Stimulated activated CD8-positive, alpha-beta memory T cell treated with anti-CD3 and anti-CD28 coated beads, Interleukin-4, amount 100 ng/mL, for 4 hours (primary cell): Measurements from ENCODE around the gene PRSS12.
"Not testable (repeated sequence)": the region's sequence is repeated elsewhere in the genome, so short reads cannot be mapped to it uniquely, and the experiment has no call there.

Source experiments
- DNase-seq, 2 donors: peaks; one replicate each; pipeline ENCODE4 v3.0.0-alpha.2; 2020; ENCODE audit warnings: low read depth in 2 of 2, low spot score in 1 of 2

Gene PRSS12

DNA sequence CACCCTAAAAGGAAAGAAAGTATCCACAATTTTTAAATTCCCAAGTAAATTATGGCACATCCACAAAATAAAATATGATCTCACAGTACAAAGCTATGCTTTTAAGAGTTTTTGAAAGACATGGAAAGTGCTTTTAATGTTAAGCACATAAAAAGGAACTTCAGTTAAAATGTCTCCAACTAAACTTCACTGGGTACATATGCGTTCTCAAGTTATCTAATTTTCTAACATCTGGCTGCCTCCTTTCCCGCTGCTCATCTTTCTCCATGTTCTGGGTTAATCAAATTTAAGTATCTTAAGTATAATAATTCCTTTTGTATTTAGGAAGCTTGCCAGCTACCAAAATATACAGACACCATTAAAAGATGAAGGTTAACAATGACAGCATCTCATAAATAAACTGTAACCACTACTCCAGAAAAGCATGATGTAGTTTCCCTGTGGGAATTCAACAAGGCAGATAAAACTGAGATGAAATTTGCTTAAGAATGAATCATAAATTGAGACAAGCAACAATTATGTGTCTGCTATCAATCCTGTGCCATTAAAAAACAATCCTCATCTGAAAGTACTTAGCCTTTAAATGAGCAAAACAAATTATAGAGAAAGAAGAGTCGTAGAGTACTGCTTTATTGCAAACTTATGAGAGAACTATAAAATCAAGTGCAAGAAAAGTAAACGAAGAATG is 25.1 kb downstream of the PRSS12 start:
- DNase-seq = no peak

DNA sequence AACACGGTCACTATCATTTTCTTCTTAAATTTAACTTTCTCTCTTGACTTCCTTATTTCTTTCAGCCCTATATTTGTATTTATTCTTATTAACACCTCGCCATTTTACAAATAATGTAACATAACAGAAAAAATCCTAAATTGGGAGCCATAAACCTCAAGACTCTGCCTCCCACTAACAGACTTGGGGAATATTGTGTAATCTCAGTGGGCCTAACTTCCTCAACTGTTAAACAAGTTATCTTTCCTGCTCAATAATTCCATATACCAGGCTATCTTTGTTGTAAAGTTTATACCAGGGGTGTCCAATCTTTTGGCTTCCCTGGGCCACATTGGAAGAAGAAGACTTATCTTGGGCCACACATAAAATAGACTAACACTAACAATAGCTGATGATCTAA is 26.2 kb downstream of the PRSS12 start:
- no peak for DNase-seq

DNA sequence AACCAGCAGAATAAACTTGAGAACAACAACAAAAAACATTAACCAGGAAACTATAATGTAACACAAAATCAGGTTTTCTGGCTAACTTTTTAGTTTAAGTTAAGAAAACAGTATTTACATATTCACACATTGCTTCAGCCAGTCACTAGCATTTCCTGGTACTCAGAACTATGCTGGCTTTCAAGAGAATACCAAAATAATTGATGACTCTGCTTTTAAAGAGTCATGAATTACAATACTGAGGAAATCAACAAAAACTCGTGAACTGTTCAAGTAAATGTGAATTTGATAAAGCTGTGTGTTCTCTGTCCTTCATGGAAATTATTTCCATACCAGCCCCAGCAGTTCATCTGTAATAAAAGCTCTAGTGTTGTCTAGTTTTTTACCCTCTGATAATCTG is 27.4 kb downstream of the PRSS12 start:
- no peak for DNase-seq

DNA sequence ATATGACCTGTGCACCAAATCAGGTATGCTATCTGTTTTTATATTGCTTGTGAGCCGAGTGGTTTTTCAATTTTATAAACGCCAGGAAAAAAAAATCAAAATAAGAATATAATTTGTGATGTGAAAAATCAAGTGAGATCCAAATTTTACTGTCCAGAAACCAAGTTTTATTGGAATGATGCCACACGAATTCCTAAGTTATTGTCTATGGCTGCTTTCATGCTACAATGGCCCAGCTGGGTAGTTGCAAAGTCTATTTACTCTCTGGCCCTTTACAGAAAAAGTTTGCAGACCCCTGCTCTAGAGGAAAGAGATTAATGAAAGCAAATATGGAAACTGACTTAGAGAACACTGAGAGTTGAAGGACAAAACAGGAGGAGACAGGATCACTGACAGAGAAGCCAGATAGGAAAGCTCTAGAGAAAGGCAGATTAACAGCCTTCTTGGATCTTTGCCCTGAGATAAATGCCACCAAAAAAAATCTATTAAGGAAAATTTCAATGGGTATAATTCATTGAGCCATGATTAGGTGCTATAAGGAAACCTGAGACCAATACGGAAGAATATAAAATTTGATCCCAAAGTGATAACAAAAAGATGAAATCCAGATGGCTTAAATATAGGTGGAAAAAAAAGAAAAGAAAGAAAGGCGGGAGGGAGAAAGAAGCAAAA is 29.8 kb downstream of the PRSS12 start:
- DNase-seq = no peak

DNA sequence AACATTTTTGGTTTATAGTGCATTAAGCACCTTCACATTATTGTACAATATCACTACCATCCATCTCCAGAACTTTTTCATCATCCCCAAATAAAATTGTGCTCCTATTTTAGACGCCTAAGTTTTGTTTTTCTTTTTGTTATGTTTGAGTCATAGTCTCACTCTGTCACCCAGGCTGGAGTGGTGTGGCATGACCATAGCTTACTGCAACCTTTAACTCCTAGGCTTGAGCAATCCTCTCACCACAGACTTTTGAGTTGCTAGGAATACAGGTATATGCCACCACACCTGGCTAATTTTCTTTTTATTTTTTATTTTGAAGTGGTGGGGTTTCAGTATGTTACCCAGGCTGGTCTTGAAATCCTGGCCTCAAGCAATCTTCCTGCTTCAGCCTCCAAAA is 33.9 kb downstream of the PRSS12 start:
- DNase-seq = no peak

DNA sequence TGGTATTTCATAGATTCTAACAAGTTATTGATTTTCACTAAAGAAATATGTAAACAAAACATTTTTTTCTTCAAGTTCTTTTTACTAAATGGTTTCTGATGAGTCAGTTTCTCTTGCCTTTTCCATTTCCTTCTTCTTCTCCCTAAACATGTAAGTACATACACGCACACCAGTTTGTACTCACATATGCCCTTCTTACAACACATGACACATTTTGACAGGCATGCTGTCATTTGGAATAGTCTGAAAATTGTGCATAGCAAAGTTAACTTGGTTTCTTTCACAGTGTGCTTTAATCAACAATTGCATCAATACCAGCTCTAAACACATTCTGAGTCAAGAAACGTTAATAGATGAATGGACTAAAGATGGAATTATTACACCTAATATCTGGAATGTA is 35.1 kb downstream of the PRSS12 start:
- DNase-seq = no peak

DNA sequence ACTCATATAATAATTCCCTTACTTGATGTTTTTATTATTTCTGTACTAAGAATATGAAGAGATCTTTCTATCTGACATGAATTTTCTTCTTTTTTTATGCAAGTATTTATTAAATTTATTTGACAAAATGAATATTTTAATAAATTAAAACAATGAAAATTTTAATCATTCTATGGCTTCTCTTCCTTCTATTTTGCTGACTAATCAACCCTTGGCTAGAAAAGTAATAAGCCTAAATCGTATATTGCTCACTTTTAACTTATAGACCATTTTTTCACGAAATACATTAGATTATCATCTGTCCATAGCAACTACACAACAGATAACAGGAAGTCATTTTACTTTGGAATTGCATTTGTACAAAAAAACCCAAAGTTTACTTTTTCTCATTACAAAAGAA is 38.6 kb downstream of the PRSS12 start:
- DNase-seq = no peak

DNA sequence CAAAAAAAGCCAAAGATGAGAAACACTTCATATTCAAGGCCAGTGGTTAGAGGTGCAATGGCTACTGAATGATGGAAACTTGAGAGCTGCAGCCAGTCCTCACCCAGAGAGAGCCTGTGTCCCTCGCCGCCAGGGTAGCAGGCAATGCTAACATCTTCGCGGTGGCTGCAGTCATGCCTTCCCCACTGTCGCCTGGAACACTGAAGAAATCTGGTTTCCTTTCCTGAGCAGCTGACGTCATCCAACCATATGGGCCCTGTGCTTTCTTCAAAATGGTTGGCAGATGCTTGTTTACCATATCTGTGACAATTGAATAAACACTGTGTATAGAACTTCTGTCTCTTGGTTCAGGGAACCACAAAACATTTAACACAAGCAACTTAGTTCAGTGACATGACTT is 39.7 kb downstream of the PRSS12 start:
- no peak for DNase-seq

DNA sequence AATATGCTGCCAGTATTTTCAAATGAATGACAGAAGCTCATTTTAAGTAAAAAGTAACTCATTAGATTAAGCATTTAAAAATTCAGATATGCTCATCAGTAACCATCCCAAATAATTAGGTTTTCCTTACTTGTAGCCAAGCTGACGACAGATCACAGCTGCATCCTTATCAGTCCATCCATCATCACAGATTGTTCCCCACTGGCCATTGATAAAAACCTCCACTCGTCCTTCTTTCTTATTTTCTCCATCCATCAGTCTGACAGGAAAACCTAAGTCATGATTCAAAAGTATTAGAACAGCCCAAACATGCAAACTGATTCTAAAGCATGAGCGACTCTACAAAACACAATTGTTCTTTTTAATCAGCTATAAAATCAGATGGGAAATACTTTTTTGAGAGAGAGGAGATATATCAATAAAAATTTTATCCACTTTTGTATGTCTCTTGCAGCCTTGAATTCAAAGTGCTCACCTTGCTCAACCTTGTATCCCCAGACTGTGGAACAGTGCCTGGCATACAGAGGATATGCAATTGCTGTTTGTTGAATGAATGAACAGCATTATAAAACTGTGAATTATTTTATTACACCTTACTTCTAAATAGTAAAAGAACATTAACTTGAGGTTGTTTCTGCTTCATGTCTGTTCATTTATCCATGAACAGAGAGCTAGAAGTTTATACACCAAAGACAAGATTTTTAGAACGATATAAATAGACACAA is 44.3 kb downstream of the PRSS12 start:
- DNase-seq = no peak

DNA sequence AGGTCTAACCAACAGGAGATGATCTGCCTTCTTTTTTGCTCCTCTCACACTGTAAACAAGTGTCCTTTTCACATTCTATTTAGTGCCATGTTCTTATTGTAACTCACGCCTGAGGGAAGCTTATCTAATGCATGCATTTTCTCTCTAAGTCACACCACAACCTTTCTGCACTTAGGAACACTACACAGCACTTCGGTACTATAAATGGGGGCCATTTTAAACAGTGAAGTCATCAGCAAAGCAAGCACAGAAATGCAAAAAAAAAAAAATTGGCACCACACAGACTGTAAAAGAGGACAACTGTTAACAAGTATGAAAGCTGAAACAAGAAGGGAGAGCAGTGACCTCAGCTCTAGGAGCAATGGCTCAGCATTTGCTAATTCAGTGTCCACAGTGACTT is 45.2 kb downstream of the PRSS12 start:
- DNase-seq = no peak

DNA sequence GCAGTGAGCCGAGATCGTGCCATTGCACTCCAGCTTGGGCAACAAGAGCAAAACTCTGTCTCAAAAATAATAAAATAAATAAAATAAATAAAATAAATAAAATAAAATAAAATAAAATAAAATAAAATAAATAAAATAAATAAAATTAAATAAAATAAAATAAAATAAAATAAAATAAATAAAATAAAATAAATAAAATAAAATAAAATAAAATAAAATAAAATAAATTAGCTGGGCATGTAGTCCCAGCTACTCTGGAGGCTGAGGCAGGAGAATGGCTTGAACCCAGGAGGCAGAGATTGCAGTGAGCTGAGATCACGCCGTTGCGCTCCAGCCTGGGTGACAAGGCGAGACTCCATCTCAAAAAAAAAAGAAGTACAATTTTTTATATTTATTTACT is 53.2 kb downstream of the PRSS12 start:
- not testable (repeated sequence) for DNase-seq

DNA sequence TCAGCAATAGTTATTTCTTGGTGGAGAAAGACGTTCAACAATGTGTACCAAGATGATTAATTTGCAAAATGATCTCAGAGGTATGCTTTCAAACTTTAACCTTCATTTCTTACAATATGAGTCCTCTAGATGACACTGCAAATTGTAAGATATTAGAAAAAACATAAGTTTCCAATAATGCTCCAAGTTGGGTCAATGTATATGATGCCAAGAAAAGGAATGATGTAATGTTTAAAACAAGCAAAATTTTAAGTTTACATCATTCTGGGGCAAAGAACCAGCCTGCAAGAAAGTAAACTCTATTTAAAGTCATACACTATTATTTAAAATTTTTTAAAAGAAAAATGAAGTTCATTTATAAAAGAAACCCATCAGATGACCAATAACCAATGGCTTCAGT is 56.1 kb downstream of the PRSS12 start:
- no peak for DNase-seq

DNA sequence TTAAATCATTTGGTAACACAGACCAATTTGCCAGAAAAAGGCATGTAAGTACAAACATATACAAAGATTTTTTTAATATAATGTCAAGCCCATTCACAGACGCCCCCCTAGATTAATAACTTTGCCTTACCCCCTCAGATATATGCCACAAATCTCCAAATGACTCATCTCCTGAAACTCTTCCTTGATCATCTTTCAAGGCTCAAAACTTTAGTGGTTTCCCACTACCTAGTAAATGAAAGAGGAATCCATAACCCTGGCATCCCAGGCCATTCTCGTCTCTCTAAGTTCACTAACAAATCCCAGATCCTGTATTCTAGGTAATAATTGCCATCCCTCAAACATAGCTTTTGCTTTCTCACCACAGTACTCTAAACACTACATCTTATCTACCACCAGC is 61.9 kb downstream of the PRSS12 start:
- DNase-seq = no peak

DNA sequence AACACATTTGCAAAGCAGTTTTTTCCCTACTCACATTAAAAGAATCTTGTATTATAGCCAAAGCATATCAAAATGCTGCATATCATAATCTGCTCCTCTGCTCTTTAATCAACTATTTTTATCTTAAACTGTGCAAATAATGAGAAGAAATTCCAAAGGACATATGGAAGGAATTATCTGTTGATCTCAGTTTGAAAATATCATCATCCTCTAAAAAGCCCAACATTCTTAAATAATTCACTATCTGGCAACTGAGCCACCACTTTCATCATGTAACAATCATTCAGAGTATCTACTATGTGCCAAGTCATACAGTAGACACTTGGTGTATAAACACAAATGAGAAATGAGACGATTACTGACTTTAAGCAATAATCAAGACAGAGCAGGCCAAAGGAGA is 63.0 kb downstream of the PRSS12 start:
- no peak for DNase-seq

DNA sequence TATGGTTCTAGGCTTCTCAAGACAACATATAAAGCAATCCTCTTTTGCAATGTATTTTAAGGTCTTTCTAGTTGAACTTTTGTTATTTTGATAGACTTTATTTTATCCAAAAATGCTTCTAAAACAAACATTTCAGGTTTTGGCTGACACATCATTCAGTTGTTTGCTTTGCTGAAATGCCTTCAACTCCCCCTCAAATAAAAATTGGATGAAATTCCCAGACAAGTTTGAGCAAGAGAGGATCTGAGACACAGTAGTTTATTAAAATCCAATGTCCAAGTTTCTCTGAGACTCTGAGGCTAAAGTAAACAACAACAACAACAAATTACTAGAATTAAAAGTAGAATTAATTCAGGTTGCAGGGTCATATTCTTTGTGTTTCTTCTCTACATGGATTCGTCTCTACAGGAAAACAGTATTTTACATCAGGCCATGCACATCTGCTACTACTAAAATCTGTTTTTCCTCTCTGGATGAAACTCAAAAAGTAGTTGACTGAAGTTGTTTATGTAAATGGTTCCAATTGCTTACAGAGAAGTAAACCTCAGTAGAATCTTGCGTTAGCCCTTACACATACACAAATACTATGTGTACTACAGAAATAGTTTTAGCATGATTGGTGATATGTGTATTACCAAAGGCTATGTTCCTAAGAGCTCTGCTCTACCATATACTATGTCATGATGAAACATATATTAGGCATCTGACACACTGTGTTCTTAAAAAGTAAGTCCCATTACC is 64.9 kb downstream of the PRSS12 start:
- no peak for DNase-seq

DNA sequence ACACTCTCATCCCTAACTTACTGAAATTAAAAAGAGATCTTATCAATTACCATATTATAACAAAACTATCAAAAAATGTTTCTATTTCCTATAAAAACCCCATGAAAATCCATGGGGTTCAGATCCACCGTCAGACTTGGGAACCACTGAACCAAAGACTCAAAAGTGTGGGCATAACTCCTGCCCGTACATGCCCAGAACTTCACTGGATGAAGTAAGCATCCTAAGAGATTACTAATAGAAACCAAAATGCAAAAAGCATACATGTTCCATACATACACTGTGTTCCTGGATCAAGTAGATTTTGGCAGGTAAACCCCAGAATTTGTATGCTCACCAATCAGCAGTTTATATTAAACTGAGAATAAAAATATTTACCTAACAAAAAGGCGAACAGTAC is 66.1 kb downstream of the PRSS12 start:
- DNase-seq = no peak

DNA sequence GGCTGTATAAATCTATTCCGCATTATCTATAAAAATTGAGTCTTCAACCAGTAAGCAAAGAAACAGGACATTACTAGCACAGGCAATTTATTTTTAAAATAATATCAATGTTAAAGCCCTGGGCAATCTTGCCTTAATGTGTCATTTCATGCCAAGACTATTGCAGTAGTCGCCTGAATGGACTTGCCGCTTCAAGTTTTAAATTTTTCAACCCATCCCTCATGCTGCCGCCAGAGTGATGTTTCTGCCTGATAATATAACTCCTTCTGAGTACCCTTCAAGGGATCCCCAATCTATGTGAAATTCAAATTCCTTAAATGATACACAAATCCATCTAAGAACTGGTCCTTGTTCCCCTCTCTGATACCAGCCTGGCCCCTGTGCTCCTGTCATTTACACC is 66.9 kb downstream of the PRSS12 start:
- no peak for DNase-seq

DNA sequence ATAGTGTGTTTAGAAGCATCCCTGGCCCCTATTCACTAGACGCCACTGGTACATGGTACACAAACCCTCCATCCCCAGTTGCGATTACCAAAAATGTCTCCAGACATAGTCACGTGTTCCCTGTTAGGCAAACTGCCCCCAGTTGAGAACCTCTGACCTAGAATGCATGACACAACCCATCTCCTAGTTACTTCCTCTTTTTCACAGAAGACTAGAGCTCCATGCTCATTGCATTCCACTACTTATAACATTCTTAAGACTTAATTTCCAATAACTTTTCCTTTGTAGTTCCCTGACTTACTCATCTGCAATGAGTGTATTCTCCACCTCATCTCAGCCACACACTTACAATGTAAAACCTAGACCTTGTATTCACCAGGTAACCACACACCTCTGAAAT is 68.6 kb downstream of the PRSS12 start:
- no peak for DNase-seq

DNA sequence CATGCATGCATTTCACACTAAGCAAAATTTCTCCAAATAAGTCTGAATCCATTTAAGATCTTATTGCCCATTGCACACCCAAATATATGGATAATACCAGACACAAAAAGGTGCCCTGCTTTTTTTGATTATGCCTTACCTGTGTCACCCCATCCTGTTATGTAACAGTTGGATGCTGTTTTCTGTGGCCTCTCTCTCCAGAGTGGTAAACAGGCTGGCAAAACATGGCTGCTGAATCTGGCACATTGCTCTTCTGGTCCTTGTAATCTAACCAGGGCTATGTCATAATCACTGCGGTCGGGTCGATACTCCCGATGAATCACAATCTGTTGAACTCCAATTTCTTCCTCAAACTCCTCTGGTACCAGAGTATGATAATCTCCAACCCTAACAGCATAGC is 70.1 kb downstream of the PRSS12 start:
- DNase-seq = no peak

DNA sequence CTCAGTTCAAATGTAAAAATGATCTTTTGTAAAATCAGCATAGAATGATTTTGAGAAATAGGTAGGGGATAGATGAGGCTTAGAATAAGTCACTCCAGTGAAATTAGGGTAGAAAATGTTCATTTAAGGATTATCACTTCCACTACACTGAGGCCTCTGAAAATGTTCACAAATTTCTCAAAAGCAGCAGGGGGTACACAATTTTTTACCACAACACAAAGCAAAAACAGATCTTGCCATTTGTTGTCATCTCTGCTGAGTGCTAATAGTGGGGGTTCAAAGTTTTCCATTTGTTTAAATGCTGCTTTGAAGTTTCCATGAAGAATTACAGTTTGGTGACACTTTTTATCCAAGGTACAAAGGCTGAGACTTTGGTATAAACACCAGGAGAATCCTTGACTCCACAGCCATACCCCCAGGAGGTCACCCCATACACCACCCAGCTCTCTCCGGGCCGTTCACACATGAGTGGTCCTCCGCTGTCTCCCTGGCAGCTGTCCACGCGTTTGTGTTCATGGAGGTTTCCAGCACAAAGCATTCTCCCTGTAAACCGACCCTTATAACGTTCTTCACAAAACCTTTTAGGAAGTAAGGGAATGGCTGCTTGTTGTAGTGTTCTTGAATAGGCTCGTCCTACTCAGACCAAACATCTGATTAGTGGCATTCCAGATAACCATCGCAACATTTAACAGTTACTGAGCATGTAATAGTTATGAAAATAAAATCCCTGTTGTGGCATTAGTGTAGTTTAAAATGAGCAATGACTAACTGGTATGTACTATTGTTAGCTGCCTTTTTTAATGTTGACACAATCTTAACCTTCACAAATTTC is 71.0 kb downstream of the PRSS12 start:
- no peak for DNase-seq
